GM12878 (cell line): ENCODE measurements around the gene VSTM5. TPM values are rescaled to one million over a fixed set of nuclear protein-coding genes. Genes with fewer than 3 reads are reported as not detected.

Source experiments
- ATAC-seq: fragments of 200-7000 bp; cut with Tn5 transposase; 3 replicates; pipeline ENCODE4 v1.9.1; 2020; ENCODE audit warnings: mild to moderate bottlenecking, moderate library complexity
- BruUV-seq: library from RNA; stranded (reverse); fragments of 400-500 nt; replicated peaks from 2 replicates; lab custom pipeline; 2021; lab: Mats Ljungman, UMichigan
- CTCF ChIA-PET: fragments of 300-600 bp; sonication (Branson Sonifier 250); formaldehyde crosslinking; extraction: SDS; loops from one replicate; lab custom pipeline; 2021; ENCODE audit warnings: inconsistent platforms; lab: Yijun Ruan, JAX
- POLR2A ChIA-PET: fragments of 350-600 bp; formaldehyde crosslinking; extraction: SDS; loops from one replicate; lab custom pipeline; 2021; ENCODE audit warnings: inconsistent platforms; lab: Charles Lee
- RAD21 ChIA-PET: fragments of 300-600 bp; sonication (Branson Sonifier 250); formaldehyde crosslinking; loops from one replicate; lab custom pipeline; 2023; ENCODE audit warnings: antibody characterized with exemption; ENCODE audit not compliant: unreplicated experiment; lab: Charles Lee
- SMC1A ChIA-PET: fragments of 300-600 bp; sonication (Branson Sonifier 250); formaldehyde crosslinking; loops from one replicate; lab custom pipeline; 2023; ENCODE audit not compliant: unreplicated experiment, uncharacterized antibody; lab: Charles Lee
- DNase-seq: peaks from one replicate; pipeline ENCODE4 v3.0.0-alpha.2; 2011; ENCODE audit warnings: low read depth, low spot score
- FAIRE-seq: peaks from 3 replicates; lab custom pipeline; 2011; peaks lifted over from hg19 to GRCh38; lab: Jason Lieb, UNC
- H2AFZ ChIP-seq: 2 replicates; pipeline ENCODE4 v1.6.0; 2011; ENCODE audit warnings: low read depth, low read length, control low read depth; ENCODE audit not compliant: control insufficient read depth
- H3K27ac ChIP-seq: 2 replicates; pipeline ENCODE4 v1.5.1; 2011; ENCODE audit warnings: control low read depth; ENCODE audit not compliant: control insufficient read depth, insufficient read depth
- H3K27me3 ChIP-seq, 2 experiments: replicated peaks in 1 of 2; 2 replicates each; pipeline versions ENCODE4 v1.6.0 to v1.6.1; 2011; ENCODE audit warnings: low read length in 1 of 2; ENCODE audit not compliant: control insufficient read depth in 2 of 2, insufficient read depth in 2 of 2
- H3K36me3 ChIP-seq, 2 experiments: 2 replicates each; pipeline ENCODE4 v1.5.1; 2011; ENCODE audit warnings: low read length in 1 of 2; ENCODE audit not compliant: control insufficient read depth in 2 of 2, insufficient read depth in 2 of 2
- H3K4me1 ChIP-seq: 2 replicates; pipeline ENCODE4 v1.6.1; 2011; ENCODE audit warnings: mild to moderate bottlenecking, low read length, moderate library complexity, mixed read lengths; ENCODE audit not compliant: control insufficient read depth, insufficient read depth
- H3K4me2 ChIP-seq: 2 replicates; pipeline ENCODE4 v1.6.0; 2011; ENCODE audit warnings: control low read depth; ENCODE audit not compliant: control insufficient read depth, insufficient read depth
- H3K4me3 ChIP-seq: fragments of 200-600 bp; sonication (generic); 2 replicates; pipeline ENCODE4 v1.5.1; 2016
- H3K79me2 ChIP-seq: 2 replicates; pipeline ENCODE4 v1.6.0; 2011; ENCODE audit warnings: low read length; ENCODE audit not compliant: control insufficient read depth, insufficient read depth
- H3K9ac ChIP-seq: 2 replicates; pipeline ENCODE4 v1.8.0; 2011; ENCODE audit warnings: low read length, control low read depth, mixed read lengths; ENCODE audit not compliant: control insufficient read depth, insufficient read depth
- H3K9me3 ChIP-seq: replicated peaks from 3 replicates; pipeline ENCODE4 v1.5.1; 2011; ENCODE audit warnings: mild to moderate bottlenecking, low read length; ENCODE audit not compliant: control insufficient read depth, insufficient read depth
- H4K20me1 ChIP-seq: 2 replicates; pipeline ENCODE4 v1.6.0; 2011; ENCODE audit not compliant: control insufficient read depth, insufficient read depth
- CBX5 ChIP-seq: sonication (generic); IDR thresholded peaks from 2 replicates; pipeline ENCODE4 v1.6.1; 2016; ENCODE audit warnings: low read depth, moderate library complexity, mild to moderate bottlenecking, inconsistent platforms
- CREM ChIP-seq: IDR thresholded peaks from 2 replicates; pipeline ENCODE4 v1.6.1; 2014; ENCODE audit warnings: antibody characterized with exemption, low read depth
- DPF2 ChIP-seq: fragments of 450-650 bp; IDR thresholded peaks from 2 replicates; pipeline ENCODE4 v1.6.1; 2017; ENCODE audit warnings: mild to moderate bottlenecking
- MTA2 ChIP-seq: fragments of 450-650 bp; IDR thresholded peaks from 2 replicates; pipeline ENCODE4 v1.6.1; 2016; ENCODE audit warnings: low read depth, mild to moderate bottlenecking, moderate library complexity
- NFXL1 ChIP-seq: fragments of 450-650 bp; IDR thresholded peaks from 2 replicates; pipeline ENCODE4 v1.6.1; 2017; ENCODE audit warnings: antibody characterized with exemption, mild to moderate bottlenecking, borderline replicate concordance
- NR2C2 ChIP-seq: IDR thresholded peaks from 2 replicates; pipeline ENCODE4 v1.6.1; 2011; ENCODE audit warnings: borderline replicate concordance, low read depth; ENCODE audit not compliant: control insufficient read depth, insufficient read length
- RFX5 ChIP-seq: IDR thresholded peaks from 2 replicates; pipeline ENCODE4 v1.6.1; 2011; ENCODE audit warnings: low read depth, low read length, improper control_type of control experiment
- SPI1 ChIP-seq: IDR thresholded peaks from 2 replicates; pipeline ENCODE4 v1.6.1; 2011; ENCODE audit warnings: low read depth, mild to moderate bottlenecking, low read length, moderate library complexity, borderline replicate concordance; ENCODE audit not compliant: insufficient read depth
- STAT1 ChIP-seq: fragments of 450-650 bp; conservative IDR thresholded peaks from 2 replicates; pipeline ENCODE4 v1.6.1; 2014; ENCODE audit warnings: antibody characterized with exemption, mild to moderate bottlenecking
- WGBS: methylation state at CpG from one replicate; pipeline ENCODE4 v1.1.6; 2016; ENCODE audit warnings: low lambda C conversion rate; ENCODE audit not compliant: insufficient replicate concordance, insufficient coverage; ENCODE audit errors: missing lambda C conversion rate; 5-methylcytosine and 5-hydroxymethylcytosine counted together
- in situ Hi-C: fragments of 300-500 bp; cut with MboI; formaldehyde crosslinking; loops from 9 replicates; pipeline ENCODE4 v1.14.3; 2018; ENCODE audit warnings: mixed read lengths
- intact Hi-C: fragments of 100-400 bp; cut with micrococcal nuclease; formaldehyde crosslinking; loops from one replicate; pipeline ENCODE4 v1.14.2; 2022; ENCODE audit not compliant: unreplicated experiment
- polyA plus RNA-seq, 11 experiments: library from polyadenylated mRNA; depleted of rRNA in 4 of 11; unstranded in 6 of 11; stranded (reverse) in 5 of 11; fragments of >200 nt; fragmentation: Nextera tagmentation in 4 of 11; fragmentation: Illumina TruSeq in 1 of 11; extraction: Ambion mirVana in 4 of 11; extraction: Trizol in 1 of 11; gene quantifications; 1 replicate in 1 of 11; 2 replicates in 10 of 11; pipeline versions ENCODE4 v1.2.1 to v1.2.3, GENCODE V29; 2011 to 2016; ENCODE audit warnings: inconsistent platforms in 2 of 11, missing spikeins in 2 of 11, low read depth in 1 of 11
- total RNA-seq, 4 experiments: library from RNA; depleted of rRNA in 3 of 4; stranded (reverse); fragments of >200 nt in 3 of 4; fragmentation: Illumina TruSeq in 1 of 4; extraction: Trizol in 1 of 4; gene quantifications; 2 replicates each; pipeline versions ENCODE4 v1.2.1 to v1.2.3, GENCODE V29; 2013 to 2021
- TF ChIP-seq, protein P1 (sequence below): fragments of 450-650 bp; conservative IDR thresholded peaks from 2 replicates; pipeline ENCODE4 v1.6.1; 2017; ENCODE audit warnings: mild to moderate bottlenecking, moderate library complexity
- TF ChIP-seq, protein P2 (sequence below), 3 experiments: IDR thresholded peaks in 2 of 3; conservative IDR thresholded peaks in 1 of 3; 2 replicates each; pipeline ENCODE4 v1.5.1; 2011; ENCODE audit warnings: low read depth in 3 of 3, low read length in 3 of 3, mild to moderate bottlenecking in 3 of 3, control low read depth in 2 of 3, moderate library complexity in 2 of 3, inconsistent platforms in 1 of 3, mixed read lengths in 1 of 3; ENCODE audit not compliant: control insufficient read depth in 2 of 3, insufficient read depth in 1 of 3; ENCODE audit errors: extremely low read depth in 1 of 3

The VSTM5 gene
- total and polyA plus RNA-seq, 10 of the 15 experiments (the other 5 are each of a cell fraction or from before 2014, with no cell fraction given): not detected

DNA sequence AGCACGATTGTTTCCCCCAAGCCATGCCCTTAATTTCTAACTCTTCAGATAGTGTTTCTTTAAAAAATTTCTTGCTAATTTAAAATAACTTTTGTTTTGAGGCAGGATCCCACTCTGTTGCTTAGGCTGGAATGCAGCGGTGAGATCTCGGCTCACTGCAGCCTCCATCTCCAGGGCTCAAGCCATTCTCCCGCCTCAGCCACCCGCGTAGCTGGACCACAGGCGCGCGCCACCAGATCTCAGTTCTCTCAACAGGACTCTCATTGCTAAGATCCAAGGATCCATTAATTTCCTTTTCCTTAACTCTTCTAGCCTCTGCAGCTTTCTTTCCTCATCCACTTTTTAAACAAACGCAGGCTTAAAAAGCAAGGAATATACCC is 66.7 kb downstream of the VSTM5 start (continued):
- TF ChIP-seq, protein P1, sequence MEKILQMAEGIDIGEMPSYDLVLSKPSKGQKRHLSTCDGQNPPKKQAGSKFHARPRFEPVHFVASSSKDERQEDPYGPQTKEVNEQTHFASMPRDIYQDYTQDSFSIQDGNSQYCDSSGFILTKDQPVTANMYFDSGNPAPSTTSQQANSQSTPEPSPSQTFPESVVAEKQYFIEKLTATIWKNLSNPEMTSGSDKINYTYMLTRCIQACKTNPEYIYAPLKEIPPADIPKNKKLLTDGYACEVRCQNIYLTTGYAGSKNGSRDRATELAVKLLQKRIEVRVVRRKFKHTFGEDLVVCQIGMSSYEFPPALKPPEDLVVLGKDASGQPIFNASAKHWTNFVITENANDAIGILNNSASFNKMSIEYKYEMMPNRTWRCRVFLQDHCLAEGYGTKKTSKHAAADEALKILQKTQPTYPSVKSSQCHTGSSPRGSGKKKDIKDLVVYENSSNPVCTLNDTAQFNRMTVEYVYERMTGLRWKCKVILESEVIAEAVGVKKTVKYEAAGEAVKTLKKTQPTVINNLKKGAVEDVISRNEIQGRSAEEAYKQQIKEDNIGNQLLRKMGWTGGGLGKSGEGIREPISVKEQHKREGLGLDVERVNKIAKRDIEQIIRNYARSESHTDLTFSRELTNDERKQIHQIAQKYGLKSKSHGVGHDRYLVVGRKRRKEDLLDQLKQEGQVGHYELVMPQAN: peak; percentile 63
- TF ChIP-seq MTA2: 0 out of 2 replicates have a peak, but pooled peaks have one; percentile 45
- TF ChIP-seq RFX5: no peak
- TF ChIP-seq, protein P2, sequence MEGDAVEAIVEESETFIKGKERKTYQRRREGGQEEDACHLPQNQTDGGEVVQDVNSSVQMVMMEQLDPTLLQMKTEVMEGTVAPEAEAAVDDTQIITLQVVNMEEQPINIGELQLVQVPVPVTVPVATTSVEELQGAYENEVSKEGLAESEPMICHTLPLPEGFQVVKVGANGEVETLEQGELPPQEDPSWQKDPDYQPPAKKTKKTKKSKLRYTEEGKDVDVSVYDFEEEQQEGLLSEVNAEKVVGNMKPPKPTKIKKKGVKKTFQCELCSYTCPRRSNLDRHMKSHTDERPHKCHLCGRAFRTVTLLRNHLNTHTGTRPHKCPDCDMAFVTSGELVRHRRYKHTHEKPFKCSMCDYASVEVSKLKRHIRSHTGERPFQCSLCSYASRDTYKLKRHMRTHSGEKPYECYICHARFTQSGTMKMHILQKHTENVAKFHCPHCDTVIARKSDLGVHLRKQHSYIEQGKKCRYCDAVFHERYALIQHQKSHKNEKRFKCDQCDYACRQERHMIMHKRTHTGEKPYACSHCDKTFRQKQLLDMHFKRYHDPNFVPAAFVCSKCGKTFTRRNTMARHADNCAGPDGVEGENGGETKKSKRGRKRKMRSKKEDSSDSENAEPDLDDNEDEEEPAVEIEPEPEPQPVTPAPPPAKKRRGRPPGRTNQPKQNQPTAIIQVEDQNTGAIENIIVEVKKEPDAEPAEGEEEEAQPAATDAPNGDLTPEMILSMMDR (IDR thresholded peaks at IDR 0.05 in 2 of 3, conservative IDR thresholded peaks at IDR 0.05 in 1 of 3; ENCODE audit: control insufficient read depth in 2 of 3, extremely low read depth in 1 of 3, insufficient read depth in 1 of 3, low read depth in 3 of 3, low read length in 3 of 3): peak in 1 of 3 experiments; percentile 12; a peak in 1 of 6 replicates
- no peak for TF ChIP-seq STAT1
- TF ChIP-seq CBX5: no peak
- TF ChIP-seq SPI1: no peak; the same call in 1 of the 2 replicates

DNA sequence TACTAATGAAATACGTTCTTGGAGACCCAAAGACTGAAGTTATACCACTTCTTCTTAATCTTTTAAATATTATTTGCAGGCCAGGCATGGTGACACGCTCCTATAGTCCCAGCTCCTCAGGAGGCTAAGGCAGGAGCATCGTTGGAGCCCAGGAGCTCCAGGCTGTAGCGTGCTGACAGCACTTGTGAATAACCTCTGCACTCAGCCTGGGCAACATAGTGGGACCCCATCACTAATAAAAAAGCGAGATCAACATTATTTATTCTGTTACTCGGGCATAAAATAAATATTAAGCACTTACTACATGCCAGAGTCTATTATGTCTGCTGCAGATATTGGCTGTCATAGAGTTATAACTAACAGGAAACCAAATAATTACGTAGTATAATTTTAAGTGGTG is 67.1 kb downstream of the VSTM5 start:
- ChIA-PET POLR2A (interaction anchor here (1.1 to 5.2 kb wide), 3 partner anchors 36 to 122 kb away, joined by 3 to 85 read pairs (median 7); partner anchors contain the start of genes C11orf54, CEP295 and TAF1D), RAD21 (interaction anchor here (0.8 to 2.9 kb wide), 6 partner anchors 36 to 674 kb away, joined by 3 to 40 read pairs (median 8); partner anchors contain the start of genes C11orf54, PANX1 and TAF1D), SMC1A (interaction anchor here (1.1 to 4.9 kb wide), 8 partner anchors 17 to 250 kb away, joined by 3 to 74 read pairs (median 4); partner anchors contain the start of genes C11orf54 and TAF1D), CTCF (interaction anchor here (0.6 to 3.5 kb wide), 14 partner anchors 11 to 1357 kb away, joined by 3 to 36 read pairs (median 4); partner anchors contain the start of genes C11orf54 and TAF1D)
- Histone ChIP-seq H3K4me2 (peak overlapping the region; percentile 71), H3K36me3 (peaks cover 0 to 8% of the 10 kb centered on the region in 2 experiments; a peak in 1 of 4 replicates), H3K27ac (peak overlapping the region; percentile 95; the same call in 1 of the 2 replicates), H2AFZ (peak overlapping the region; percentile 74; the same call in 1 of the 2 replicates), H3K9me3 (no peaks in the 10 kb centered on the region), H3K27me3 (no peaks in the 10 kb centered on the region), H3K9ac (peak overlapping the region; percentile 99), H4K20me1 (0 out of 2 replicates have a peak, but pooled peaks cover 3% of the 10 kb centered on the region), H3K4me1 (no peaks in the 10 kb centered on the region; the same call in 1 of the 2 replicates), H3K79me2 (peaks cover 47% of the 10 kb centered on the region), H3K4me3 (peak overlapping the region; percentile 80)
- intact Hi-C loops (loop anchor here (10.0 kb wide), 1 partner anchor 589 kb away; the partner anchor contains the start of gene SLC36A4), in situ Hi-C loops (no loop called here)
- no peak for ATAC-seq
- DNase-seq: no peak
- TF ChIP-seq DPF2: no peak
- no peak for TF ChIP-seq CREM
- TF ChIP-seq NR2C2: no peak
- TF ChIP-seq NFXL1: no peak
- no peak for FAIRE-seq
- no TSS peak for BruUV-seq
- whole genome bisulfite sequencing: 56% methylated on average over 7 of the region's 7 CpGs
